ENCODE measurements around the gene ORC2.
A peak's percentile ranks its signal among the peaks of the same experiment; 100 is the strongest.

The ORC2 gene

DNA sequence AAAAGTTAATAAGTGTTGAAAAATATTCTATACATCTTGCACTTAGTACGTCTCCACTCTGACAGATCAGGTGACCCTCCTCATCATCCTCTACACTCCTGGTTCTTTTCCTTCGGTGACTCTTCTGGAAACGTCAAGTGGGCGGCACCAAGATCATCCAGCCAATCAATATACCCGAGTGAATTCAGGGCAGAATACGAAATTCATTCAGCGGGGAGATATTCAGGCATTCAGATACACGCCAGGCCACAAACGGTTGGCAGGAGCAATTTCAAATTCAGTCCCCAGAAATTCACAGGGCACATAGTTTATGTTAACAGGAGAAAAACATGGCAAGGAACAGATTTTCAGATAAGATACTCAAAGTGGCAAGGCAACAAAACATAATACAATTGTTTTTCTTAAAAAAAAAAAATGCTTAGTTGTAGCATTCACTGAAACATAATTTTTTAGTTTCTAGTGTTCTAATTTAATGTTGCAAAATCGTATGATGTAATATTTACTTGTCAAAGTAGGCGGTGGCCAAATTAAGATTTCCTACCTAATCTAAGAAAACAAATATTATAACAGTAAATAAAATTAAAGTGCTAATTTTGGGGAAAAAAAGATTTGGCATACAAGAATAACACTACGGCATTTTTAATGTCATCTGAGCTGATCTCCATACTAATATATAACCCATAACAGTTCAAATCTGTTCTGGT is 103.2 kb downstream of the ORC2 start:
- DNase-seq (ENCODE audit: low read depth) = peak; percentile 39

Measured in iris pigment epithelial cell (primary cell).